Stimulated activated CD4-positive, alpha-beta T cell treated with anti-CD3 and anti-CD28 coated beads, Interleukin-2, amount 100 ng/mL, for 24 hours (primary cell): ENCODE measurements around the gene UQCRC2.
"Not testable (repeated sequence)": the region's sequence is repeated elsewhere in the genome, so short reads cannot be mapped to it uniquely, and the experiment has no call there.

ENCODE experiments used
- DNase-seq, 2 donors: peaks; one replicate each; pipeline ENCODE4 v3.0.0-alpha.2; 2020

UQCRC2 gene

GRCh38 chr16:21984062-21984461, 30.9 kb downstream of the UQCRC2 start:
- no peak for DNase-seq

- DNase-seq = no peak
These were observed 32.4 kb downstream of the UQCRC2 start for GRCh38 chr16:21985524-21985923.

GRCh38 chr16:21986692-21987246, 33.6 kb downstream of the UQCRC2 start:
- DNase-seq = no peak

GRCh38 chr16:21987498-21987897, 34.3 kb downstream of the UQCRC2 start:
- DNase-seq = no peak

- no peak for DNase-seq
These were observed 36.0 kb downstream of the UQCRC2 start for GRCh38 chr16:21989133-21989532.

GRCh38 chr16:21989751-21990150, 36.6 kb downstream of the UQCRC2 start:
- DNase-seq = no peak

GRCh38 chr16:21990381-21990944, 37.3 kb downstream of the UQCRC2 start:
- no peak for DNase-seq

- DNase-seq = no peak
These were observed 38.5 kb downstream of the UQCRC2 start for GRCh38 chr16:21991621-21992020.

- no peak for DNase-seq
These were observed 41.8 kb downstream of the UQCRC2 start for GRCh38 chr16:21994856-21995465.

- DNase-seq = no peak
These were observed 43.9 kb downstream of the UQCRC2 start for GRCh38 chr16:21996923-21997696.

- no peak for DNase-seq
These were observed 44.7 kb downstream of the UQCRC2 start for GRCh38 chr16:21997697-21998480.

GRCh38 chr16:22001591-22001990, 48.4 kb downstream of the UQCRC2 start:
- DNase-seq = no peak

- DNase-seq = not testable (repeated sequence)
These were observed 48.9 kb downstream of the UQCRC2 start for GRCh38 chr16:22002047-22002446.

- DNase-seq = no peak
These were observed 50.0 kb downstream of the UQCRC2 start for GRCh38 chr16:22003195-22003594.

- no peak for DNase-seq
These were observed 51.2 kb downstream of the UQCRC2 start for GRCh38 chr16:22004341-22004740.

GRCh38 chr16:22005746-22006145, 52.6 kb downstream of the UQCRC2 start:
- no peak for DNase-seq

- no peak for DNase-seq
These were observed 53.5 kb downstream of the UQCRC2 start for GRCh38 chr16:22006636-22007035.

GRCh38 chr16:22007159-22007508, 54.0 kb downstream of the UQCRC2 start:
- DNase-seq = no peak

GRCh38 chr16:22007509-22008214, 54.5 kb downstream of the UQCRC2 start, which contains the start of gene MOSMO:
Gene MOSMO, plus strand, starts transcription at chr16:22008111. Its CDS starts 191 bp downstream, at chr16:22008302.
- DNase-seq = peak; percentile 73 to 79

GRCh38 chr16:22008215-22009059, 55.3 kb downstream of the UQCRC2 start:
- DNase-seq = peak; percentile 30 to 42

GRCh38 chr16:22010902-22011301, 57.7 kb downstream of the UQCRC2 start:
- no peak for DNase-seq
